LNCAP (cell line): ENCODE data around the gene JAKMIP3.

ENCODE experiments used
- CTCF ChIP-seq: fragments of 450-650 bp; IDR thresholded peaks from 2 replicates; pipeline ENCODE4 v1.5.1; 2017; ENCODE audit warnings: mild to moderate bottlenecking

The JAKMIP3 gene

GRCh38 chr10:132036153-132036886 is 29.4 kb upstream of the JAKMIP3 start:
- no peak for TF ChIP-seq CTCF

- no peak for TF ChIP-seq CTCF
Observed at GRCh38 chr10:132036887-132037675, 28.7 kb upstream of the JAKMIP3 start.

GRCh38 chr10:132037676-132037975 is 28.1 kb upstream of the JAKMIP3 start:
- TF ChIP-seq CTCF, result no peak

- TF ChIP-seq CTCF, result no peak
Observed at GRCh38 chr10:132039371-132039770, 26.4 kb upstream of the JAKMIP3 start.

- TF ChIP-seq CTCF, result no peak
Observed at GRCh38 chr10:132040046-132040445, 25.7 kb upstream of the JAKMIP3 start.

- no peak for TF ChIP-seq CTCF
Observed at GRCh38 chr10:132041340-132041739, 24.4 kb upstream of the JAKMIP3 start.

- TF ChIP-seq CTCF, result no peak
Observed at GRCh38 chr10:132043861-132044695, 21.7 kb upstream of the JAKMIP3 start.
